Activated CD4-positive, alpha-beta T cell treated with anti-CD3 and anti-CD28 coated beads for 4 hours (primary cell): Measurements from ENCODE around the gene LTBP4.
"Not testable (repeated sequence)": the region's sequence is repeated elsewhere in the genome, so short reads cannot be mapped to it uniquely, and the experiment has no call there.

Experiments
- DNase-seq, 2 donors: peaks; one replicate each; pipeline ENCODE4 v3.0.0-alpha.2; 2020

The LTBP4 gene

GRCh38 chr19:40632311-40633036, 31.3 kb downstream of the LTBP4 start:
- no peak for DNase-seq

GRCh38 chr19:40633207-40633606, 32.0 kb downstream of the LTBP4 start:
- DNase-seq: no peak

- DNase-seq: no peak
Observed at GRCh38 chr19:40638327-40638726, 37.2 kb downstream of the LTBP4 start.

- DNase-seq: no peak
Observed at GRCh38 chr19:40639638-40639982, 38.4 kb downstream of the LTBP4 start.

- no peak for DNase-seq
Observed at GRCh38 chr19:40640744-40641143, 39.6 kb downstream of the LTBP4 start.

- DNase-seq: no peak
Observed at GRCh38 chr19:40641281-40641680, 40.1 kb downstream of the LTBP4 start.

- DNase-seq: no peak
Observed at GRCh38 chr19:40642051-40642706, 41.0 kb downstream of the LTBP4 start.

GRCh38 chr19:40642757-40643305, 41.7 kb downstream of the LTBP4 start:
- no peak for DNase-seq

GRCh38 chr19:40646743-40647254, 45.6 kb downstream of the LTBP4 start:
- DNase-seq: no peak

GRCh38 chr19:40649903-40650675, 48.9 kb downstream of the LTBP4 start:
- not testable (repeated sequence) for DNase-seq

GRCh38 chr19:40650749-40651305, 49.7 kb downstream of the LTBP4 start:
- DNase-seq: no peak

GRCh38 chr19:40652303-40652702, 51.1 kb downstream of the LTBP4 start:
- not testable (repeated sequence) for DNase-seq

GRCh38 chr19:40655684-40656083, 54.5 kb downstream of the LTBP4 start:
- DNase-seq: not testable (repeated sequence)

GRCh38 chr19:40658031-40658430, 56.9 kb downstream of the LTBP4 start:
- no peak for DNase-seq

- no peak for DNase-seq
Observed at GRCh38 chr19:40659116-40659515, 57.9 kb downstream of the LTBP4 start.

- no peak for DNase-seq
Observed at GRCh38 chr19:40659566-40659965, 58.4 kb downstream of the LTBP4 start.

- no peak for DNase-seq
Observed at GRCh38 chr19:40661616-40662015, 60.4 kb downstream of the LTBP4 start.

GRCh38 chr19:40662925-40663694, 61.9 kb downstream of the LTBP4 start:
- peak; percentile 91 to 92 for DNase-seq

- DNase-seq: peak in 1 of 2 donors; percentile 22
Observed at GRCh38 chr19:40663695-40664692, 62.8 kb downstream of the LTBP4 start.

- DNase-seq: no peak
Observed at GRCh38 chr19:40666803-40667438, 65.8 kb downstream of the LTBP4 start.
